OCI-LY7 (cell line): Measurements from ENCODE around the gene GALNT1.

Experiments
- EZH2phosphoT487 ChIP-seq: fragments of 200-600 bp; sonication (generic); IDR thresholded peaks from 2 replicates; pipeline ENCODE4 v1.6.1; 2018; ENCODE audit warnings: low read depth, borderline replicate concordance, mild to moderate bottlenecking, mixed run types, antibody characterized with exemption, low read length, moderate library complexity, mixed read lengths
- TF ChIP-seq, protein P1 (sequence below): fragments of 200-600 bp; sonication (generic); conservative IDR thresholded peaks from 2 replicates; pipeline ENCODE4 v1.5.1; 2014; ENCODE audit warnings: mild to moderate bottlenecking, antibody characterized with exemption, low read length, moderate library complexity, mixed read lengths

DNA sequence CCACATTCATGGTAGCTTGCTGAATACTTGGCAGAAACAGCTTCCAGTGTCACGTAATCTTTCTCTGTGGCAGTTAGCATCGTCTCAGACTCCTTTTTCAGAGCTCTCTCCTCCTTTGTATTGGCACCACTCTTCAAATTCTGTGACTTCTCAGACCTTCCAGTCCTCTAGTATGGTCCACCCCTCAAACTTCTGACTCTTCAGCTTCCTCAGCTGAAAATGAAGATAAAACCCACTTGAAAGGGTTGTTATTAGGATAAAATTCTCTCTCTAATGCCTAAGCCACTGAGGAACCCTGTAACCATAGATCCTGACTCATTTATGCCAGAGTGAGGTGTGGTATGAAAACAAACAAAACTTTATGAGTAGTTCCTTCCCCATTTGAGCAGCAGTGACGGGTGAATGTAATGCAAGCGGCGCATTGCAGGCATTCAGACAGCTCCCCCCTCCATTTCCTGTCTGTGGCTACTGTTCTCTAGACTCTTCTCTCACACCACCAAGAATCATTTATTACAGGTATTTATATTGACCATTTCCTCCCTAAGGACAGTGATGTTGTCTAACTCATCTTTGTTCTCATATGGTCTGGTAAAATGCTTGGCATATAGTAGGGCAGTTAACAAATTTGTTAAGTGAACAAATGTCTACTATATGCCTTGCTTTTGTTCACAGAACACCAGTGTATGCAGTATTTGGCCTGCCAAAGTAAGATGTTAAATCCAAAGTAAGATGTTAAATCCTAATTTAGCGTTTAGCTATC is 35.3 kb downstream of the GALNT1 start:
- TF ChIP-seq, protein P1, sequence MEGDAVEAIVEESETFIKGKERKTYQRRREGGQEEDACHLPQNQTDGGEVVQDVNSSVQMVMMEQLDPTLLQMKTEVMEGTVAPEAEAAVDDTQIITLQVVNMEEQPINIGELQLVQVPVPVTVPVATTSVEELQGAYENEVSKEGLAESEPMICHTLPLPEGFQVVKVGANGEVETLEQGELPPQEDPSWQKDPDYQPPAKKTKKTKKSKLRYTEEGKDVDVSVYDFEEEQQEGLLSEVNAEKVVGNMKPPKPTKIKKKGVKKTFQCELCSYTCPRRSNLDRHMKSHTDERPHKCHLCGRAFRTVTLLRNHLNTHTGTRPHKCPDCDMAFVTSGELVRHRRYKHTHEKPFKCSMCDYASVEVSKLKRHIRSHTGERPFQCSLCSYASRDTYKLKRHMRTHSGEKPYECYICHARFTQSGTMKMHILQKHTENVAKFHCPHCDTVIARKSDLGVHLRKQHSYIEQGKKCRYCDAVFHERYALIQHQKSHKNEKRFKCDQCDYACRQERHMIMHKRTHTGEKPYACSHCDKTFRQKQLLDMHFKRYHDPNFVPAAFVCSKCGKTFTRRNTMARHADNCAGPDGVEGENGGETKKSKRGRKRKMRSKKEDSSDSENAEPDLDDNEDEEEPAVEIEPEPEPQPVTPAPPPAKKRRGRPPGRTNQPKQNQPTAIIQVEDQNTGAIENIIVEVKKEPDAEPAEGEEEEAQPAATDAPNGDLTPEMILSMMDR: no peak; the same call in 1 of the 2 replicates
- no peak for TF ChIP-seq EZH2phosphoT487
